Cardiac muscle cell (in vitro differentiated cells and primary cell): Measurements from ENCODE around the gene SRRM1. TPM values are rescaled to one million over a fixed set of nuclear protein-coding genes. Genes with fewer than 3 reads are reported as not detected.

ENCODE experiments used
- DNase-seq, 2 donors: peaks; one replicate each; pipeline versions ENCODE4 v3.0.0 to v3.0.0-alpha.2; 2010 to 2017; ENCODE audit warnings: low read depth in 1 of 2, low spot score in 1 of 2
- H3K27ac ChIP-seq: fragments of 200-600 bp; sonication (generic); 2 replicates; pipeline ENCODE4 v1.5.1; 2016
- H3K27me3 ChIP-seq: fragments of 200-600 bp; sonication (generic); 2 replicates; pipeline ENCODE4 v1.6.0; 2016; ENCODE audit warnings: control low read depth
- H3K36me3 ChIP-seq: fragments of 200-600 bp; sonication (generic); 2 replicates; pipeline ENCODE4 v1.5.1; 2016; ENCODE audit warnings: control low read depth
- H3K4me1 ChIP-seq: fragments of 200-600 bp; sonication (generic); 2 replicates; pipeline ENCODE4 v1.8.1; 2017; ENCODE audit warnings: low read depth, mild to moderate bottlenecking, mixed run types
- H3K4me3 ChIP-seq: fragments of 200-600 bp; sonication (generic); 2 replicates; pipeline ENCODE4 v1.5.1; 2016; ENCODE audit warnings: mild to moderate bottlenecking
- H3K9me3 ChIP-seq: fragments of 200-600 bp; sonication (generic); 2 replicates; pipeline ENCODE4 v1.5.1; 2017; ENCODE audit warnings: low read depth, mild to moderate bottlenecking, control low read depth
- polyA plus RNA-seq: library from polyadenylated mRNA; unstranded; fragments of >200 nt; fragmentation: Nextera tagmentation; extraction: Ambion mirVana; gene quantifications from 2 replicates; pipeline ENCODE4 v1.2.1, GENCODE V29; 2016
- total RNA-seq: library from RNA; depleted of rRNA; stranded (reverse); fragments of >200 nt; gene quantifications from 2 replicates; pipeline ENCODE4 v1.2.3, GENCODE V29; 2016
- TF ChIP-seq, protein P1 (sequence below): IDR thresholded peaks from 2 replicates; pipeline ENCODE4 v1.5.1; 2012; ENCODE audit warnings: low read depth, mild to moderate bottlenecking, low read length

The SRRM1 gene
- total and polyA plus RNA-seq, 2 experiments from 2014 or later: 133 to 139 TPM

DNA sequence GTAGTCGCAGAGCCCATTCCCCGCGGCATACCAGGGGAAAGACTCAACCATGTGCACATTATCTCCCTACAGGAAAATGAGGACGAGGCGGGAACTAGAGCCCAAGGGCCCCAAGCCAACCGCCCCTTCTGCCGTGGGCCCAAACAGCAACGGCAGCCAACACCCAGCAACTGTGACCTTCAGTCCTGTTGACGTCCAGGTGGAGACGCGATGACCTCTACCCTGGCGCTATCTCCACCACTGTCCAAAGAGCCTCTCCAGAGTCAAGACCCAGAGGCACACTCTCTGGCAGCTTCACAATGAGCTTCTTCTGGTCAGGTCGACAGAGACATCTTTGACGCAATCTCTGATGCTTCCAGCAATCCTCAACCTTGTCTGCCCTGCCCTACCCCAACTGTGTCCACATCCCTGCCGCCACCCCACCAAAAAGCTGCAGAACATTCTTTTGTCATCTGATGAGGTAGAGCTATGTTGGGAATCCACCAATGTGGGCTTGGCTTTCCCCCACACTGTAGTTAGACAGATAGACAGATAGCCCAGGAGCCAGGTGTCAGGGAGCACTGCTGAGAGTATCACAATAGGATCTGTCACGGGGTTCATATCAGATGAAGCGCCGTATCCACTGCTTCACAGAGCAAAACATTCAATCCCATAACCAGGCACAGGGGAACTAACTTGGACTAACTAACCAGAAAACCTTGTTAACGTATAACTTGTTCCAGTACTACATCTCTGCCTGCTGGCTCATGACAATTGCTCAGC, 37.4 kb upstream of the SRRM1 start:
- Histone ChIP-seq H3K36me3 (no peaks in the 10 kb centered on the region), H3K4me3 (no peak overlapping the region), H3K27me3 (no peaks in the 10 kb centered on the region), H3K4me1 (no peaks in the 10 kb centered on the region), H3K27ac (no peak overlapping the region), H3K9me3 (no peaks in the 10 kb centered on the region)
- no peak for DNase-seq
- TF ChIP-seq, protein P1, sequence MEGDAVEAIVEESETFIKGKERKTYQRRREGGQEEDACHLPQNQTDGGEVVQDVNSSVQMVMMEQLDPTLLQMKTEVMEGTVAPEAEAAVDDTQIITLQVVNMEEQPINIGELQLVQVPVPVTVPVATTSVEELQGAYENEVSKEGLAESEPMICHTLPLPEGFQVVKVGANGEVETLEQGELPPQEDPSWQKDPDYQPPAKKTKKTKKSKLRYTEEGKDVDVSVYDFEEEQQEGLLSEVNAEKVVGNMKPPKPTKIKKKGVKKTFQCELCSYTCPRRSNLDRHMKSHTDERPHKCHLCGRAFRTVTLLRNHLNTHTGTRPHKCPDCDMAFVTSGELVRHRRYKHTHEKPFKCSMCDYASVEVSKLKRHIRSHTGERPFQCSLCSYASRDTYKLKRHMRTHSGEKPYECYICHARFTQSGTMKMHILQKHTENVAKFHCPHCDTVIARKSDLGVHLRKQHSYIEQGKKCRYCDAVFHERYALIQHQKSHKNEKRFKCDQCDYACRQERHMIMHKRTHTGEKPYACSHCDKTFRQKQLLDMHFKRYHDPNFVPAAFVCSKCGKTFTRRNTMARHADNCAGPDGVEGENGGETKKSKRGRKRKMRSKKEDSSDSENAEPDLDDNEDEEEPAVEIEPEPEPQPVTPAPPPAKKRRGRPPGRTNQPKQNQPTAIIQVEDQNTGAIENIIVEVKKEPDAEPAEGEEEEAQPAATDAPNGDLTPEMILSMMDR: no peak

DNA sequence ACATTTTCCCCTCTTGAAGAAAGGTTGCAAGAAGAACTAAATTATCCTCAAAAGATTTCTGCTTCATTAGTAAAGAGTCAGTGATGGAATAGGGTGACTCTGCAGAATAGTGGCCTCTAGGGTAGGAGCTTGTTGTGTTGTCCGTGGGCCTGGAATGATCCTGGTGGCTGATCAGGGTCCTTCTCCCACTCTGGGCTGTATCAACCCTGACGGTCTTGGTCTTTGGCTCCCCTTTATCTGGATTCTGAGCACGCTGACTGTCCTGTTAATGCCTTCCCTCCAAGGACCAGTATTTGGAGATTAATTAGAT, 36.9 kb upstream of the SRRM1 start:
- Histone ChIP-seq H3K9me3 (no peaks in the 10 kb centered on the region), H3K27ac (no peak overlapping the region), H3K4me1 (no peaks in the 10 kb centered on the region), H3K4me3 (no peak overlapping the region), H3K36me3 (no peaks in the 10 kb centered on the region), H3K27me3 (no peaks in the 10 kb centered on the region)
- TF ChIP-seq, protein P1: no peak
- no peak for DNase-seq

DNA sequence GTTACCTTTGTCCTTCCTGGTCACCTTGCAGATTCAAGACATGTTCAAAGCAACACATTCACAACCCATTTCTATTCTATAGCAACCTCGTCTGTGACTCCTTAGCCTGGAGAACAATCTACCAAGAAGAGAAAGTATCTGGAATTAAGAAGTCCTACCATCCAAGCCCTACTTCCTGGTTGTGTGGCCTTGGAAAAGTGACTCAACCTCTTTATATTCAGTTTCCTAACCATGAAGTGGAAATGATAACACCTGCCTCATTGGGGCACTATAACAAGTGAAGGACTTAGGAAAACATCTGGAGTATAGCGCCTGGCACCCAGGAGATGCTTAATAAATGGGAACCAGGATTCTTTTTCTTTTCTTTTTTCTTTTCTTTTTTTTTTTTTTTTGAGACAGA, 36.5 kb upstream of the SRRM1 start:
- Histone ChIP-seq H3K36me3 (no peaks in the 10 kb centered on the region), H3K4me3 (no peak overlapping the region), H3K27me3 (no peaks in the 10 kb centered on the region), H3K9me3 (no peaks in the 10 kb centered on the region), H3K27ac (no peak overlapping the region), H3K4me1 (no peaks in the 10 kb centered on the region)
- TF ChIP-seq, protein P1: no peak
- DNase-seq: no peak

DNA sequence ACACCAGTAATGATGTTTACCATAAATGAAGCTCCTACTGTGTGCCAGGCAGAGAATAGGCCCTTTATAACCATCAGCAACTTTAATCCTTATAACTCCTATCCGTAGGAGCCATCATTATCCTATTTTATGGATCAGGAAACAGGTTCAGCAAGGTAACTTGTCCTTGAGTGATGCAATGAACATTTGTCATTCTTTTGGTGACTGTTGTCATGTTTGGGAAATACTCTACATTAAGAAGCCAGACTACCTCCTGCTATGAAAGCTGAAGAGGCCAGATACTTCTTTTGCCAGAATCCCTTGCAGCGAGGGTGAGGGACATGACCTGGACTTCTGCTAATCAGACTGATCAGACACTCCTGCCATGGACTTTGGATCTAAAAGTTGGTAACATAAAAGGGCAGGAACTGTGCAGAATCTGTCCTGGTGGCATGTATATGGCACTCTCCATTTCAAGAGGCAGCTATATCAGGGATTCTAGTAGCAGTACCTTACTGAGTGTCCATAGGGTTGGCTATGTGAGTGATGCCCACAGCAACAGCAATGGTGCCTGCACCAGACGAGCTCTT, 33.1 kb upstream of the SRRM1 start:
- no peak for DNase-seq
- no peaks in the 10 kb centered on the region for H3K4me1 ChIP-seq
- H3K36me3 ChIP-seq: no peaks in the 10 kb centered on the region
- no peaks in the 10 kb centered on the region for H3K27me3 ChIP-seq
- H3K9me3 ChIP-seq: no peaks in the 10 kb centered on the region
- TF ChIP-seq, protein P1: no peak
- H3K4me3 ChIP-seq: no peak overlapping the region
- no peak overlapping the region for H3K27ac ChIP-seq

DNA sequence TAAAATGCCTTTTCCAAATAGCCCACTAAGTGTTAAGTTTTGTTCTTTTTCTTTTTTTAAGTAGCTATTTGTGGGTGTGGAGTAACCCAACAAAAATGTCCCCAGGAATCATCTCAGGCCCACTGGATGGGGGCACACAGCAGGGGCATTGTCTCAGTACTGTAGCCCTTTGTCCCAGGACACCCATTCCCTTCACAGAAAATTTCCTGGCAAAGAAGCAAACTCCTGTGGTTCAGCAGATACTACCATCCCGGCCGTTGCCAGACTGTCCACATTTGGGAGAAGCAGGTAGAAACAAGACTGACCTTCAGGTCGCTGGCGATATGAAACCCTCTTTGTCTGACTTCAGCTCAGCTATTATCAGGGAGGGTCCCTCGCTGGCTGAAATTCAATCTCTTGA, 23.7 kb upstream of the SRRM1 start:
- Histone ChIP-seq H3K36me3 (no peaks in the 10 kb centered on the region), H3K9me3 (no peaks in the 10 kb centered on the region), H3K4me1 (no peaks in the 10 kb centered on the region), H3K27ac (no peak overlapping the region), H3K4me3 (no peak overlapping the region), H3K27me3 (no peaks in the 10 kb centered on the region)
- DNase-seq: no peak
- TF ChIP-seq, protein P1: no peak
